Keratinocyte (primary cell): ENCODE measurements around the gene RBFOX2. TPM values are rescaled to one million over a fixed set of nuclear protein-coding genes. Genes with fewer than 3 reads are reported as not detected.

ENCODE experiments used
- DNase-seq: peaks from one replicate; pipeline ENCODE4 v3.0.0-alpha.2; 2011; ENCODE audit warnings: low read depth, missing footprints, low spot score
- FAIRE-seq: peaks from 2 replicates; lab custom pipeline; 2011; peaks lifted over from hg19 to GRCh38; lab: Jason Lieb, UNC
- H2AFZ ChIP-seq: 2 replicates; pipeline ENCODE4 v1.6.0; 2012; ENCODE audit warnings: low read length, control low read depth, inconsistent platforms; ENCODE audit not compliant: control insufficient read depth
- H3K27ac ChIP-seq: 2 replicates; pipeline ENCODE4 v1.5.1; 2011; ENCODE audit warnings: low read length; ENCODE audit not compliant: control insufficient read depth, insufficient read depth
- H3K27me3 ChIP-seq: 3 replicates; pipeline ENCODE4 v1.6.0; 2011; ENCODE audit warnings: low read length; ENCODE audit not compliant: control insufficient read depth, insufficient read depth; ENCODE audit errors: extremely low read depth
- H3K36me3 ChIP-seq, 2 experiments: 2 replicates in 1 of 2; 3 replicates in 1 of 2; pipeline ENCODE4 v1.5.1; 2011; ENCODE audit warnings: low read length in 2 of 2, mild to moderate bottlenecking in 1 of 2; ENCODE audit not compliant: control insufficient read depth in 2 of 2, insufficient read depth in 2 of 2; ENCODE audit errors: extremely low read depth in 1 of 2
- H3K4me1 ChIP-seq: 3 replicates; pipeline ENCODE4 v1.5.1; 2011; ENCODE audit warnings: low read length; ENCODE audit not compliant: control insufficient read depth, insufficient read depth; ENCODE audit errors: extremely low read depth
- H3K4me2 ChIP-seq: 3 replicates; pipeline ENCODE4 v1.6.0; 2011; ENCODE audit warnings: low read depth, low read length; ENCODE audit not compliant: control insufficient read depth, insufficient read depth; ENCODE audit errors: extremely low read depth
- H3K4me3 ChIP-seq, 3 experiments: fragments of 200-600 bp in 1 of 3; sonication (generic) in 1 of 3; 2 replicates in 2 of 3; 3 replicates in 1 of 3; pipeline ENCODE4 v1.5.1; 2011 to 2016; ENCODE audit warnings: low read length in 3 of 3, mild to moderate bottlenecking in 3 of 3, control low read depth in 2 of 3, inconsistent platforms in 1 of 3, low read depth in 1 of 3, mixed read lengths in 1 of 3, mixed run types in 1 of 3, moderate library complexity in 1 of 3; ENCODE audit not compliant: control insufficient read depth in 2 of 3, insufficient read depth in 2 of 3; ENCODE audit errors: extremely low read depth in 1 of 3
- H3K79me2 ChIP-seq: 2 replicates; pipeline ENCODE4 v1.6.0; 2012; ENCODE audit warnings: low read length; ENCODE audit not compliant: control insufficient read depth, insufficient read depth
- H3K9ac ChIP-seq: 3 replicates; pipeline ENCODE4 v1.6.0; 2011; ENCODE audit warnings: low read length; ENCODE audit not compliant: control insufficient read depth, insufficient read depth; ENCODE audit errors: extremely low read depth
- H3K9me1 ChIP-seq: 3 replicates; pipeline ENCODE4 v1.6.0; 2011; ENCODE audit warnings: low read length; ENCODE audit not compliant: control insufficient read depth, insufficient read depth; ENCODE audit errors: extremely low read depth
- H3K9me3 ChIP-seq: 2 replicates; pipeline ENCODE4 v1.5.1; 2012; ENCODE audit warnings: low read depth, low read length; ENCODE audit not compliant: control insufficient read depth
- H4K20me1 ChIP-seq: 3 replicates; pipeline ENCODE4 v1.6.0; 2011; ENCODE audit warnings: low read length; ENCODE audit not compliant: control insufficient read depth, insufficient read depth; ENCODE audit errors: extremely low read depth
- EZH2 ChIP-seq: IDR thresholded peaks from one replicate; pipeline ENCODE4 v1.6.1; 2012; ENCODE audit warnings: inconsistent platforms, mild to moderate bottlenecking, low read length, moderate library complexity
- dilution Hi-C: fragments of 300-500 bp; cut with MboI; formaldehyde crosslinking; loops from one replicate; pipeline ENCODE4 v1.7.0; 2020; ENCODE audit warnings: low sequenced_read_pairs; ENCODE audit not compliant: extremely low pct_ligation_motif_present
- polyA plus RNA-seq, 5 experiments: library from polyadenylated mRNA; depleted of rRNA in 3 of 5; stranded (reverse) in 3 of 5; stranded (forward) in 1 of 5; unstranded in 1 of 5; fragments of >200 nt; gene quantifications; 1 replicate in 1 of 5; 2 replicates in 3 of 5; 3 replicates in 1 of 5; pipeline versions ENCODE4 v1.2.1 to v1.2.3, GENCODE V29; 2011 to 2012; ENCODE audit warnings: missing spikeins in 2 of 5, low read depth in 1 of 5, low replicate concordance in 1 of 5
- TF ChIP-seq, protein P1 (sequence below), 3 experiments: IDR thresholded peaks in 1 of 3; conservative IDR thresholded peaks in 1 of 3; optimal IDR thresholded peaks in 1 of 3; 2 replicates in 2 of 3; 3 replicates in 1 of 3; pipeline versions ENCODE3 to v1.5.1; 2011; ENCODE audit warnings: low read length in 3 of 3, mild to moderate bottlenecking in 3 of 3, moderate library complexity in 2 of 3, control low read depth in 1 of 3, inconsistent platforms in 1 of 3; ENCODE audit not compliant: insufficient read depth in 2 of 3; ENCODE audit errors: extremely low read depth in 1 of 3

Gene RBFOX2
- polyA plus RNA-seq, 1 donor (not counting 4 experiments of a cell fraction or from before 2014, with no cell fraction given) = 118 TPM

DNA sequence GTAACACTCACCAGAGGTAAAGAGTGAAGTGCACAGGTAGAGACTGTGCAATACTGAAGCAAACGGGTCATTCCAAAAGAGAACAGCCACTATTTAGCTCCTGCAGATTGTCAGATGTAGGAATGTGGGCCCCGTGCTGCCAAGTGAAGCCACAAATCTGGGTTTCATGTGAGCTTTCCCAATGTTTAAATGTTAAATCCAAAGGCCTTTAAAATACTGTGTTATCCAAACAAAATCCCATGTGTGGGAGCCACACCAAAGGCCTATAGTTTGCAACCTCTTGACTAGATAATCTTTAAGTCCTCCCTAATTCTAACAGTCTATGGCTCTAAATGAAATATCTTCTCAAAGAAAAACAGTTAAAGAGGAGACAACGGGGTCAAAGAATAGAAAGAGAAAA, 43.3 kb downstream of the RBFOX2 start:
- H3K9ac ChIP-seq = no peak overlapping the region
- FAIRE-seq (no peak), DNase-seq (no peak)
- no peak for TF ChIP-seq EZH2
- TF ChIP-seq, protein P1, sequence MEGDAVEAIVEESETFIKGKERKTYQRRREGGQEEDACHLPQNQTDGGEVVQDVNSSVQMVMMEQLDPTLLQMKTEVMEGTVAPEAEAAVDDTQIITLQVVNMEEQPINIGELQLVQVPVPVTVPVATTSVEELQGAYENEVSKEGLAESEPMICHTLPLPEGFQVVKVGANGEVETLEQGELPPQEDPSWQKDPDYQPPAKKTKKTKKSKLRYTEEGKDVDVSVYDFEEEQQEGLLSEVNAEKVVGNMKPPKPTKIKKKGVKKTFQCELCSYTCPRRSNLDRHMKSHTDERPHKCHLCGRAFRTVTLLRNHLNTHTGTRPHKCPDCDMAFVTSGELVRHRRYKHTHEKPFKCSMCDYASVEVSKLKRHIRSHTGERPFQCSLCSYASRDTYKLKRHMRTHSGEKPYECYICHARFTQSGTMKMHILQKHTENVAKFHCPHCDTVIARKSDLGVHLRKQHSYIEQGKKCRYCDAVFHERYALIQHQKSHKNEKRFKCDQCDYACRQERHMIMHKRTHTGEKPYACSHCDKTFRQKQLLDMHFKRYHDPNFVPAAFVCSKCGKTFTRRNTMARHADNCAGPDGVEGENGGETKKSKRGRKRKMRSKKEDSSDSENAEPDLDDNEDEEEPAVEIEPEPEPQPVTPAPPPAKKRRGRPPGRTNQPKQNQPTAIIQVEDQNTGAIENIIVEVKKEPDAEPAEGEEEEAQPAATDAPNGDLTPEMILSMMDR (optimal IDR thresholded peaks at IDR 0.05 in 1 of 3, IDR thresholded peaks at IDR 0.05 in 1 of 3, conservative IDR thresholded peaks at IDR 0.05 in 1 of 3; ENCODE audit: extremely low read depth in 1 of 3, insufficient read depth in 2 of 3, low read length in 3 of 3) = no peak
- no peak overlapping the region for H3K4me3 ChIP-seq
- H3K4me2 ChIP-seq = no peak overlapping the region
- H2AFZ ChIP-seq = no peak overlapping the region
- H3K4me1 ChIP-seq = no peaks in the 10 kb centered on the region
- H3K9me3 ChIP-seq = no peaks in the 10 kb centered on the region
- H3K27ac ChIP-seq = no peak overlapping the region
- no peaks in the 10 kb centered on the region for H4K20me1 ChIP-seq
- no peaks in the 10 kb centered on the region for H3K27me3 ChIP-seq
- H3K36me3 ChIP-seq = peaks cover 0 to 5% of the 10 kb centered on the region in 2 experiments
- H3K9me1 ChIP-seq = no peaks in the 10 kb centered on the region
- dilution Hi-C loops = no loop called here
- peaks cover 32% of the 10 kb centered on the region for H3K79me2 ChIP-seq

DNA sequence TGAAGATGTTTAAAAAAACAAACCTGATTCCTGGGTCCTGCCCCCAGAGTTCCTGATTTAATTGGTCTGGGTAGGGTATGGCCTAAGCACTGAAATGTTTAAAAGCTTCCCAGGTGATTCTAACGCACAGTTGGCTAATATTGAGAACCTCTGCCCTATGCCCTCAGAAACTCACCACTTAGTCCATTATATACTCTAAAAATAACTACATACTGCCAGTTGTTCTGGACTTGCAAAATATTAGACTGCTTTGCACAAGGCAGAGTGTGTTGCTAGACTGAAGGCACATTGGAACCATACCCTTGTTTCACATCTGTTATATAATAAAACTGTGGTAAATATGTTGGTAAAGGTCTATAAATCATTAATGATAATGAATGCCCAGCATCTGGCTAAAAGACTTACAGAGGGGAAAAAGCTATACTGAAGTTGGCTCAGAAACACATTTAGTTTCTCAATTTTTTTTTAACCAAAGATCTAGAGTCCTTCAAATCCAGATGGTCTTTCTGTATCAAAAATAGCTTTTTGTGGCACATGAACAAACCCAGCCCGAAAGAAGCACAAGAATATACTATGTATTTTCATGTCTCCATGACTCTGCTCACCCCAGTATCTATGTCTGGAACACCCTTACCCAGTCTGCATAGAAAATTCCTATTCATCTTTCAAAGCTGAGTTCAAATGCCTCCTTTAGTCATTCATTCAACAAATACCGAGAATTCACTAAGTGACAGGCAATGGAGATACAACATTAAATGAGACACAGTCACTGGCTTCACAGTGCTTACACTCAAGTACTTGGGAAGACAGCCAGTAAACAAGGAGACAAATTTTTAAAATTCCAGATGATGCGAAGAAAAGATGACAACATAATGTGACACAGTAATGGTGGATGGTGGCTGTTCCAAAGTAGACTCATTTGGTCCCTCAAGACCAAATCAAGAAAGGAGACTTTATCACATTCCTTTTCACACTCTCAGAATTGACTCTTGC, 44.1 kb downstream of the RBFOX2 start:
- Histone ChIP-seq H3K79me2 (peaks cover 36% of the 10 kb centered on the region), H3K4me1 (no peaks in the 10 kb centered on the region), H3K9me1 (no peaks in the 10 kb centered on the region), H3K27ac (no peak overlapping the region), H3K9me3 (no peaks in the 10 kb centered on the region), H3K4me2 (no peak overlapping the region), H3K36me3 (peaks cover 0 to 7% of the 10 kb centered on the region in 2 experiments), H3K4me3 (no peak overlapping the region), H4K20me1 (no peaks in the 10 kb centered on the region), H3K9ac (no peak overlapping the region), H2AFZ (no peak overlapping the region), H3K27me3 (no peaks in the 10 kb centered on the region)
- no peak for FAIRE-seq
- TF ChIP-seq, protein P1 (optimal IDR thresholded peaks at IDR 0.05 in 1 of 3, IDR thresholded peaks at IDR 0.05 in 1 of 3, conservative IDR thresholded peaks at IDR 0.05 in 1 of 3; ENCODE audit: extremely low read depth in 1 of 3, insufficient read depth in 2 of 3, low read length in 3 of 3) = no peak
- TF ChIP-seq EZH2 = no peak
- no peak for DNase-seq
- dilution Hi-C loops = no loop called here
